ENCODE measurements around the gene TTLL9.
A peak's percentile ranks its signal among the peaks of the same experiment; 100 is the strongest.

TTLL9 gene

GRCh38 chr20:31949877-31950646 lies 79.6 kb downstream of the TTLL9 start:
- DNase-seq (ENCODE audit: low spot score): no peak

GRCh38 chr20:31951203-31951529 lies 80.7 kb downstream of the TTLL9 start:
- DNase-seq (ENCODE audit: low spot score): no peak

- DNase-seq (ENCODE audit: low spot score): peak; percentile 99
Measured at GRCh38 chr20:31951530-31952453, 81.4 kb downstream of the TTLL9 start, which contains the start of gene PDRG1. PDRG1 (minus strand) TSS chr20:31952046; CDS start chr20:31951961, 85 bp downstream.

- DNase-seq (ENCODE audit: low spot score): no peak
Measured at GRCh38 chr20:31953556-31954148, 83.2 kb downstream of the TTLL9 start.

GRCh38 chr20:31954500-31954899 lies 84.1 kb downstream of the TTLL9 start:
- no peak for DNase-seq (ENCODE audit: low spot score)

- DNase-seq (ENCODE audit: low spot score): no peak
Measured at GRCh38 chr20:31956556-31957526, 86.4 kb downstream of the TTLL9 start.

GRCh38 chr20:31962761-31963160 lies 92.3 kb downstream of the TTLL9 start:
- no peak for DNase-seq (ENCODE audit: low spot score)

GRCh38 chr20:31963889-31964288 lies 93.5 kb downstream of the TTLL9 start:
- DNase-seq (ENCODE audit: low spot score): no peak

- DNase-seq (ENCODE audit: low spot score): no peak
Measured at GRCh38 chr20:31966991-31967655, 96.7 kb downstream of the TTLL9 start.

GRCh38 chr20:31967830-31968249 lies 97.4 kb downstream of the TTLL9 start, which contains the start of gene XKR7:
XKR7 (plus strand) TSS chr20:31968151; CDS start chr20:31968176, 25 bp downstream.
- DNase-seq (ENCODE audit: low spot score): no peak

GRCh38 chr20:31968291-31969126 lies 98.1 kb downstream of the TTLL9 start:
- peak; percentile 95 for DNase-seq (ENCODE audit: low spot score)

- no peak for DNase-seq (ENCODE audit: low spot score)
Measured at GRCh38 chr20:31969991-31970390, 99.6 kb downstream of the TTLL9 start.

GRCh38 chr20:31972471-31973021 lies 102.1 kb downstream of the TTLL9 start:
- DNase-seq (ENCODE audit: low spot score): no peak

- no peak for DNase-seq (ENCODE audit: low spot score)
Measured at GRCh38 chr20:31974296-31974695, 103.9 kb downstream of the TTLL9 start.

GRCh38 chr20:31974951-31975487 lies 104.6 kb downstream of the TTLL9 start:
- no peak for DNase-seq (ENCODE audit: low spot score)

- no peak for DNase-seq (ENCODE audit: low spot score)
Measured at GRCh38 chr20:31975874-31976273, 105.4 kb downstream of the TTLL9 start.

- DNase-seq (ENCODE audit: low spot score): no peak
Measured at GRCh38 chr20:31977080-31977479, 106.6 kb downstream of the TTLL9 start.

GRCh38 chr20:31979713-31980426 lies 109.4 kb downstream of the TTLL9 start:
- no peak for DNase-seq (ENCODE audit: low spot score)

GRCh38 chr20:31981784-31982183 lies 111.3 kb downstream of the TTLL9 start:
- DNase-seq (ENCODE audit: low spot score): no peak

All from AG20443 (cell line).